ENCODE results near the gene LPIN2. TPM values are rescaled to one million over a fixed set of nuclear protein-coding genes. Genes with fewer than 3 reads are reported as not detected.

LPIN2 gene
- total and polyA plus RNA-seq, 3 donors from 2014 or later = 56.0 to 141 (median 109) TPM

DNA sequence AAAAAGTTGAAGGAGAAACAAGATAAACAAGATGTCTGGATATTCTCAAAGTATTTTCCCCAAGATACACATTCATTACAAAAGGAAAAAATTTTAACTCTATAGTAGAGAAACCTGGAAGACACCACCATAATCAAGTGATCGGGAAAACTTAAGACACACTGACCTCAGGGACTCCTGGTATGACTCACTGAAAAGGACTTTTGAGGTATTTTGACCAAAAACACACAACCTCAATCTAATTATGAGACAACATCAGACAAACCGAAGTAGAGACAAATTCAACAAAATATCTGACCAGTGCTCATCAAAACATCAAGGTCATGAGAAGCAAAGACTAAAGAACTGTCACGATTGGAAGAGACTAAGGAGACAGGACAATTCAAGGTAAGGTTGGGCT is 34.7 kb downstream of the LPIN2 start:
- 40% methylated on average over 3 of the region's 3 CpGs for WGBS, 2 donors
- H3K4me3 ChIP-seq = no peak overlapping the region
- H3K27me3 ChIP-seq = no peaks in the 10 kb centered on the region
- H3K4me1 ChIP-seq = peaks cover 69% of the 10 kb centered on the region
- intact Hi-C loops (cut with DNase I; ENCODE audit: low total_unique reads) = no loop called here
- H3K9me3 ChIP-seq = no peaks in the 10 kb centered on the region
- peak overlapping the region; percentile 40 to 86 for H3K27ac ChIP-seq
- TF ChIP-seq, protein P1, sequence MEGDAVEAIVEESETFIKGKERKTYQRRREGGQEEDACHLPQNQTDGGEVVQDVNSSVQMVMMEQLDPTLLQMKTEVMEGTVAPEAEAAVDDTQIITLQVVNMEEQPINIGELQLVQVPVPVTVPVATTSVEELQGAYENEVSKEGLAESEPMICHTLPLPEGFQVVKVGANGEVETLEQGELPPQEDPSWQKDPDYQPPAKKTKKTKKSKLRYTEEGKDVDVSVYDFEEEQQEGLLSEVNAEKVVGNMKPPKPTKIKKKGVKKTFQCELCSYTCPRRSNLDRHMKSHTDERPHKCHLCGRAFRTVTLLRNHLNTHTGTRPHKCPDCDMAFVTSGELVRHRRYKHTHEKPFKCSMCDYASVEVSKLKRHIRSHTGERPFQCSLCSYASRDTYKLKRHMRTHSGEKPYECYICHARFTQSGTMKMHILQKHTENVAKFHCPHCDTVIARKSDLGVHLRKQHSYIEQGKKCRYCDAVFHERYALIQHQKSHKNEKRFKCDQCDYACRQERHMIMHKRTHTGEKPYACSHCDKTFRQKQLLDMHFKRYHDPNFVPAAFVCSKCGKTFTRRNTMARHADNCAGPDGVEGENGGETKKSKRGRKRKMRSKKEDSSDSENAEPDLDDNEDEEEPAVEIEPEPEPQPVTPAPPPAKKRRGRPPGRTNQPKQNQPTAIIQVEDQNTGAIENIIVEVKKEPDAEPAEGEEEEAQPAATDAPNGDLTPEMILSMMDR (IDR thresholded peaks at IDR 0.05) = no peak
- TF ChIP-seq POLR2A (IDR thresholded peaks at IDR 0.05) = no peak
- DNase-seq = no peak
- H3K36me3 ChIP-seq (ENCODE audit: low read depth, missing control alignments) = no peaks in the 10 kb centered on the region

DNA sequence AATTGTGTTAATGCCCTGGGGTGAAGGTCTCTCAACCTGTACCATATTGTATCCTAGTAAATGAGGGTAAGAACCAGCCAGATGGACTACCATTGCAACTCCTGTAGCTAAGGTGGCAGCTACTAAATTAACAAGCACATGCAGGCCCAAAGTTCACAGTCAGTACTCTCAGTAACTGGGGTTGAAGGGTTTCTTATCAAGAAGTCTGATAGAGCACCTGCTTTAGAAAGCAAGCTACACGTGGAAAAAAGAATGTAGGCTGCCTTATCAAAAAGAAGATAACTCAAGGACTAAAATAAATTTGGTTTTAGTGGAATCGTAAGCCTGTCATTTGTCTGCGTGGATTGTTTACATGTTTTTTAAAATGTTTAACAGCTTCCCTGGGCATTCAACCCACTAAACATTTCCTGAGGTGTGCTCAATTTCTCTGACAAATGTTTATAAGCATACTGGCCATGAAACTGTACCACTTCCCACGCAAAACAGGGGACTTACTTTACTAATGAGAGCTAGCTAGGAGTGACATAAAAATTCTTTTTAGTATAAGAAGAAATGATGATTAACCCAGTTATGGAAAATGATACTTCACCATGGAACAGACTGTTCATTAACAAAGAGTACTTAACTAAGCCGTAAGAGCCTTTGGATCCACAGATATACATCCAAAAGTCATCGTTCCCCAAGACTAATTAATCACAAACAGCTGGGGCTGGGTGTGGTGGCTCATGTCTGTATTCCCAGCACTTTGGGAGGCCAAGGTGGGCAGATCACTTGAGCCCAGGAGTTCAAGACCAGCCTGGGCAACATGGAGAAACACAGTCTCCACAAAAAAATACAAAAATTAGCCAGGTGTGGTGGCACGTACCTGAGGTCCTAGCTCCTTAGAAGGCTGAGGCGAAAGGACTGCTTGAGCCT is 36.5 kb downstream of the LPIN2 start:
- peak overlapping the region; percentile 26 to 86 for H3K27ac ChIP-seq
- intact Hi-C loops (cut with DNase I; ENCODE audit: low total_unique reads) = no loop called here
- H3K9me3 ChIP-seq = no peaks in the 10 kb centered on the region
- no peak overlapping the region for H3K4me3 ChIP-seq
- TF ChIP-seq POLR2A (IDR thresholded peaks at IDR 0.05) = no peak
- TF ChIP-seq, protein P1 (IDR thresholded peaks at IDR 0.05) = no peak
- H3K4me1 ChIP-seq = peaks cover 51% of the 10 kb centered on the region
- H3K27me3 ChIP-seq = no peaks in the 10 kb centered on the region
- no peaks in the 10 kb centered on the region for H3K36me3 ChIP-seq (ENCODE audit: low read depth, missing control alignments)
- DNase-seq = no peak
- 50 to 61% methylated on average over 8 of the region's 8 CpGs for WGBS, 2 donors

DNA sequence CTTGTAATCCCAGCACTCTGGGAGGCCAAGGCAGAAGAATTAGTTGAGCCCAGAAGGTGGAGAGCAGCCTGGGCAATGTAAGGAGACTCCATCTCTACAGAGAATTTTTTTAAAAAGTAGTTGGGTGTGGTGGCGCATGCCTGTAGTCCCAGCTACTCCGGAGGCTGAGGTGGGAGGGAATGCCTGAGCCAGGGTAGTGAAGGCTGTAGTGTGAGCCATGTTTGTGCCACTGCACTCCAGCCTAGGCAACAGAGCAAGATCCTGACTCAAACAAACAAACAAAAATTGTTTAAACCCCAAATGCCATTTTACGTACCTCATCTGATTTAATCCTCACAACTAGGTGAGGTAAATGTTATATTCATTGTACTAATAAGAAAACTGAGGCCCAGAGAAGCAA is 38.2 kb downstream of the LPIN2 start:
- intact Hi-C loops (cut with DNase I; ENCODE audit: low total_unique reads) = no loop called here
- H3K4me1 ChIP-seq = peaks cover 35% of the 10 kb centered on the region
- H3K27me3 ChIP-seq = no peaks in the 10 kb centered on the region
- H3K36me3 ChIP-seq (ENCODE audit: low read depth, missing control alignments) = no peaks in the 10 kb centered on the region
- H3K27ac ChIP-seq = no peak overlapping the region
- no peak for DNase-seq
- no peak overlapping the region for H3K4me3 ChIP-seq
- no peaks in the 10 kb centered on the region for H3K9me3 ChIP-seq
- no peak for TF ChIP-seq POLR2A (IDR thresholded peaks at IDR 0.05)
- TF ChIP-seq, protein P1 (IDR thresholded peaks at IDR 0.05) = no peak
- 94 to 96% methylated on average over 3 of the region's 3 CpGs for WGBS, 2 donors

DNA sequence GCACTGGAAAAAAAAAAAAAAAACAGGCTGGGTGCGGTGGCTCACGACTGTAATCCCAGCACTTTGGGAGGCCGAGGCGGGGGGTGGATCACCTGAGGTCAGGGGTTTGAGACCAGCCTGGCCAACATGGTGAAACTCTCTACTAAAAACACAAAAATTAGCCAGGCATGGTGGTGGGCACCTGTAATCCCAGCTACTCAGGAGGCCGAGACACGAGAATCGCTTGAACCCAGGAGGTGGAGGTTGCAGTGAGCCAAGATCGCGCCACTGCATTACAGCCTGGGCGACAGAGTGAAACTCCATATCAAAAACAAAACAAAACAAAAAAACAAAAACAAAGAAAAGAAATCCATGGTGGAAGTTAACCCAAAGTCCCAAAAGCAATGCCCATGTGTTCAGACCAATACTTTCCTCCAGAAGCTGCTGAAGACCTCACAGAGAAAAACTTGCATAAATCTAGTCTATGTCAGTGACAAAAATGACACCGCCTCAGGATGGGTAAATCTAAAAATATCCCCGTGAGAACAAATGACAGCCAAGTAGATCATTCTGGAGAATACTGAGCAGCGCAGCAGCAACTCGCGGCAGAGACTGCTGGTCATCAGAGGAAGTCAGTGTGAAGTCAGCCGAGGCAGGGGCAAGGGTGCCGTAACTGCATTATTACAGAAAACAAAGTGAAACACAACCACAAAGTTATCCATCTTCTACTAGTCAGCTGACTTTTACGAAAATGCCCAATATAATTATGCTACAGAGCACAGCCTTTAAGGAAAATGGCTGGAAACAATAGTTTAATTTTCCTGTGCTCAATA is 41.0 kb downstream of the LPIN2 start:
- 69 to 74% methylated on average over 18 of the region's 18 CpGs for WGBS, 2 donors
- TF ChIP-seq, protein P1 (IDR thresholded peaks at IDR 0.05) = no peak
- no peak for TF ChIP-seq POLR2A (IDR thresholded peaks at IDR 0.05)
- intact Hi-C loops (cut with DNase I; ENCODE audit: low total_unique reads) = no loop called here
- Histone ChIP-seq H3K4me1 (peaks cover 26% of the 10 kb centered on the region), H3K9me3 (no peaks in the 10 kb centered on the region), H3K27ac (peak overlapping the region in 1 of 2 donors; percentile 48), H3K36me3 (ENCODE audit: low read depth, missing control alignments) (no peaks in the 10 kb centered on the region), H3K27me3 (no peaks in the 10 kb centered on the region), H3K4me3 (no peak overlapping the region)
- peak; percentile 62 for DNase-seq

Data from testis (tissue), 3 donors.